SU-DHL-6 (cell line): Measurements from ENCODE around the gene SPEN.

ENCODE experiments used
- H2AFZ ChIP-seq: fragments of 200-600 bp; sonication (generic); 2 replicates; pipeline ENCODE4 v1.6.1; 2014; ENCODE audit warnings: low read depth, mild to moderate bottlenecking, moderate library complexity, mixed read lengths, antibody characterized with exemption, low read length; ENCODE audit not compliant: severe bottlenecking
- H3F3A ChIP-seq: fragments of 200-600 bp; shearing (Covaris generic); 2 replicates; pipeline ENCODE4 v1.6.0; 2016; ENCODE audit warnings: antibody characterized with exemption, mild to moderate bottlenecking; ENCODE audit not compliant: insufficient read depth
- H3K27ac ChIP-seq: fragments of 200-600 bp; sonication (generic); 2 replicates; pipeline ENCODE4 v1.5.1; 2016; ENCODE audit warnings: low read depth, mild to moderate bottlenecking, low read length, moderate library complexity, mixed read lengths
- H3K27me3 ChIP-seq: fragments of 200-600 bp; sonication (generic), shearing (Covaris generic); 2 replicates; pipeline ENCODE4 v1.6.0; 2014; ENCODE audit warnings: mild to moderate bottlenecking, low read length
- H3K36me3 ChIP-seq: fragments of 200-600 bp; sonication (generic); 2 replicates; pipeline ENCODE4 v1.6.1; 2014; ENCODE audit warnings: mild to moderate bottlenecking, low read length, mixed read lengths
- H3K4me2 ChIP-seq: fragments of 300-600, 200-600 bp; shearing (Covaris generic), sonication (generic); 2 replicates; pipeline ENCODE4 v1.6.0; 2014; ENCODE audit warnings: low read length, low read depth, mild to moderate bottlenecking; ENCODE audit not compliant: poor library complexity, severe bottlenecking
- H3K4me3 ChIP-seq: fragments of 200-600 bp; sonication (generic); 2 replicates; pipeline ENCODE4 v1.5.1; 2014; ENCODE audit warnings: antibody characterized with exemption, low read length, mild to moderate bottlenecking, mixed read lengths; ENCODE audit not compliant: insufficient read depth, poor library complexity, severe bottlenecking
- H3K79me2 ChIP-seq: fragments of 200-600 bp; sonication (generic); 2 replicates; pipeline ENCODE4 v1.6.1; 2014; ENCODE audit warnings: mild to moderate bottlenecking, low read length, moderate library complexity; ENCODE audit not compliant: insufficient read depth
- H3K9ac ChIP-seq: fragments of 200-600 bp; sonication (generic); 2 replicates; pipeline ENCODE4 v1.7.0; 2014; ENCODE audit warnings: mild to moderate bottlenecking, low read length
- H3K9me2 ChIP-seq: fragments of 200-600 bp; sonication (generic); replicated peaks from 2 replicates; pipeline ENCODE4 v1.6.1; 2014; ENCODE audit warnings: low read length; ENCODE audit not compliant: insufficient read depth
- H3K9me3 ChIP-seq: fragments of 200-600 bp; sonication (generic); 2 replicates; pipeline ENCODE4 v1.6.1; 2014; ENCODE audit warnings: low read length, mixed read lengths; ENCODE audit not compliant: insufficient read depth
- H4K20me1 ChIP-seq: fragments of 200-600 bp; sonication (generic); 2 replicates; pipeline ENCODE4 v1.6.1; 2014; ENCODE audit warnings: low read depth, mild to moderate bottlenecking, antibody characterized with exemption, low read length, moderate library complexity, mixed read lengths
- CTCF ChIP-seq: fragments of 200-600 bp; sonication (generic); IDR thresholded peaks from one replicate; pipeline ENCODE4 v1.5.1; 2017; ENCODE audit warnings: antibody characterized with exemption, mild to moderate bottlenecking, low read length, moderate library complexity; ENCODE audit not compliant: insufficient read depth, poor library complexity, severe bottlenecking
- EZH2phosphoT487 ChIP-seq: fragments of 200-600 bp; sonication (generic), shearing (Covaris generic); conservative IDR thresholded peaks from 2 replicates; pipeline ENCODE4 v1.6.1; 2018; ENCODE audit warnings: mild to moderate bottlenecking, antibody characterized with exemption, low read length, moderate library complexity, mixed read lengths

The SPEN gene

GRCh38 chr1:15848929-15849774 lies 1.6 kb downstream of the SPEN start:
- H3K27me3 ChIP-seq: no peaks in the 10 kb centered on the region
- H3K4me3 ChIP-seq: peak overlapping the region; percentile 88
- peak overlapping the region; percentile 77 for H3K9ac ChIP-seq
- H3K79me2 ChIP-seq: peaks cover 78% of the 10 kb centered on the region
- peak overlapping the region; percentile 94 for H3K4me2 ChIP-seq
- no peaks in the 10 kb centered on the region for H3K9me3 ChIP-seq
- H3F3A ChIP-seq: peaks cover 43% of the 10 kb centered on the region
- TF ChIP-seq EZH2phosphoT487: no peak
- no peak for TF ChIP-seq CTCF
- peak overlapping the region; percentile 98 for H3K27ac ChIP-seq
- H3K36me3 ChIP-seq: no peaks in the 10 kb centered on the region
- no peak overlapping the region for H2AFZ ChIP-seq
- H3K9me2 ChIP-seq: no peaks in the 10 kb centered on the region
- H4K20me1 ChIP-seq: peaks cover 4% of the 10 kb centered on the region

- Histone ChIP-seq H3K9me2 (no peaks in the 10 kb centered on the region), H2AFZ (no peak overlapping the region), H3K27me3 (no peaks in the 10 kb centered on the region), H3K9me3 (no peaks in the 10 kb centered on the region), H3K9ac (peak overlapping the region; percentile 77), H4K20me1 (peaks cover 7% of the 10 kb centered on the region), H3K4me3 (peak overlapping the region; percentile 88), H3K79me2 (peaks cover 85% of the 10 kb centered on the region), H3K4me2 (peak overlapping the region; percentile 94), H3F3A (peaks cover 36% of the 10 kb centered on the region), H3K36me3 (no peaks in the 10 kb centered on the region), H3K27ac (peak overlapping the region; percentile 98)
- no peak for TF ChIP-seq CTCF
- no peak for TF ChIP-seq EZH2phosphoT487
These were observed 2.3 kb downstream of the SPEN start for GRCh38 chr1:15849775-15850324.

GRCh38 chr1:15850471-15851001 lies 3.0 kb downstream of the SPEN start:
- H3K4me2 ChIP-seq: peak overlapping the region; percentile 94
- H3F3A ChIP-seq: peaks cover 29% of the 10 kb centered on the region
- no peaks in the 10 kb centered on the region for H3K36me3 ChIP-seq
- H3K27me3 ChIP-seq: no peaks in the 10 kb centered on the region
- H4K20me1 ChIP-seq: peaks cover 12% of the 10 kb centered on the region
- no peaks in the 10 kb centered on the region for H3K9me3 ChIP-seq
- H3K27ac ChIP-seq: peak overlapping the region; percentile 98
- peaks cover 87% of the 10 kb centered on the region for H3K79me2 ChIP-seq
- no peak overlapping the region for H2AFZ ChIP-seq
- no peak for TF ChIP-seq EZH2phosphoT487
- no peak for TF ChIP-seq CTCF
- H3K9me2 ChIP-seq: no peaks in the 10 kb centered on the region
- peak overlapping the region; percentile 88 for H3K4me3 ChIP-seq
- H3K9ac ChIP-seq: peak overlapping the region; percentile 77
